SHP77 (cell line): ENCODE measurements around the gene ICAM1.
A peak's percentile ranks its signal among the peaks of the same experiment; 100 is the strongest.
"Not testable (repeated sequence)": the region's sequence is repeated elsewhere in the genome, so short reads cannot be mapped to it uniquely, and the experiment has no call there.

ENCODE experiments used
- DNase-seq, 2 experiments: peaks; one replicate each; lab custom pipeline; 2025; lab: John Stamatoyannopoulos, UW

ICAM1 gene

GRCh38 chr19:10241826-10242449 is 29.0 kb upstream of the ICAM1 start:
- DNase-seq = not testable (repeated sequence)

DNA sequence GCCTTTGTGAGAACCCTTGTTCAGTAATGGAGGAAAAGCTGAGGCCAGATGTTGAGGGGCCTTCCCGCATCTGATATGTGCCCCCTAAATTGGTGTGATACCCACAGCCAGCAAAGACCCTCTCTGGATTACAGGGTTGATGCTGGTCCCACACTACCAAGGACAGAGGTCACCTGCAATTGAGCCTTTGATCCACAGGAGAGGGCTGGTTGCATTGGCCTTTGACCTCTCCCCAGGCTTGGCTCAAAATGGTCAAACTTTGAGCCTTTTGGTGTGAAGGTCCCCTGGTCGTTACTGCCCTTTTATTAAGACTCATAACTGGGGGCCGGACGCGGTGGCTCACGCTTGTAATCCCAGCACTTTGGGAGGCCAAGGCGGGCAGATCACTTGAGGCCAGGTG is 27.3 kb upstream of the ICAM1 start:
- no peak for DNase-seq

DNA sequence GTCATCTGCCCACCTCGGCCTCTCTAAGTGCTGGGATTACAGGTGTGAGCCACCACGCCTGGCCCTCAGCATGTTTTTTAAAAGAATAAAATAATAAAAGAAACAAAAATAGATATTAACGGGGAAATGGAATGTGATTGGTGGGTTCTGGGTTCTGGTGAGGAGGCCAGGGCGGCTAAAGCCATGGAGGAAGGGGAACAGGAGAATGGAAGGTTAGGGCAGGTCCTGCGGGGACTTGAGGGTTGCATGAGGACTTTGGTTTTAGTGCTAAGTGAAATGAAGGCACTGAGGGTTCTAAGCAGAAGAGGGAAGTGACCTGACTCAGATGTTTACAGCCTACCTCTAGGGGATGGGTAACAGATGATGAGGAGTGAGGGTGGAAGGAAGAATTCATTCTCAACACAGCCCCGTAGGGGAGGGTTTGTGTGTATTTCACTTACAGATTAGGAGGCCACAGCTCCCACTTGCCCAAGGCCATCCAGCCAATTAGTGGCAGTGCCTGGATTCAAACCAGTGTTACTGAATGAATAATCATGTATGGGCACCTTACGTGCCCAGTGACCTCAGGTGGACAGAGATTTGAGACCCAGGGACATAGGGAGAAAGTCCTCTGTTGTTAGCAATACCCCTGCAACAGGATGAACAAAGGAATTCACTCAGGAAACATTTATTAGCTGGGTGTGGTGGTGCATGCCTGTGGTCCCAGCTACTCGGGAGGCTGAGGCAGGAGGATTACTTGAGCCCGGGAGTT is 25.6 kb upstream of the ICAM1 start:
- no peak for DNase-seq

DNA sequence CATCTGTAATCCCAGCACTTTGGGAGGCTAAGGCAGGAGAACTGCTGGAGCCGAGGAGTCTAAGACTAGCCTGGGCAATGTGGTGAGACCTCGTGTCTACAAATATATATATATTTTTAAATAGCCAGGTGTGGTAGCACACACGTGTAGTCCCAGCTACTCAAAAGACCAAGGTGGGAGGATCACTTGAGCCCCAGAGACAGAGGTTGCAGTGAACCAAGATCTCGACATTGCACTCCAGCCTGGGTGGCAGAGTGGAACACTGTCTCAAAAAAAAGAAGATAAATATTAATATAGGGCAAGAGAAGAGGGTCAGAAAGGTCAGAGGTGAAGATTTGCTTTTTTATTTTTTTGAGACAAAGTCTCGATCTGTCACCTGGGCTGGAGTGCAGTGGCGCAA is 24.4 kb upstream of the ICAM1 start:
- no peak for DNase-seq

- peak; percentile 98 to 99 for DNase-seq
Observed at GRCh38 chr19:10251792-10252694, 18.9 kb upstream of the ICAM1 start, which contains the start of gene MRPL4. MRPL4 (plus strand) TSS chr19:10252214; CDS start chr19:10252254, 40 bp downstream.

GRCh38 chr19:10252707-10253106 is 18.2 kb upstream of the ICAM1 start:
- DNase-seq = no peak

DNA sequence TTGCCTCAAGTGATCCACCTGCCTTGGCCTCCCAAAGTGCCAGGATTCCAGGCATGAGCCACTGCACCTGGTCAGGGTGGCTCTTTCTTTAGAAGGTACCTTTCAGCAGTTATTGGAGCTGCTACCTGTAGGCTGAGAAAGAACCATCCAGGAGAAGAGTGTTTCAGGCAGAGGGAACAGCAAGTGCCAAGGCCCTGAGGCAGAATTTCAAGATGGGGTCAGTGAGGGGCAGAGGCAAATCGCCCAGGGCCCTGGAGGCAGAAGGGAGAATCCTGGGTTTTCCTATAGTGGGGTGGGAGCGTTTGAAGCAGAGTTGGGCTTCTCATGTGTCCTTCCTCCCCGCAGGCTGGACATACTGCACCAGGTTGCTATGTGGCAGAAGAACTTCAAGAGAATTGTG is 16.7 kb upstream of the ICAM1 start:
- DNase-seq = no peak

DNA sequence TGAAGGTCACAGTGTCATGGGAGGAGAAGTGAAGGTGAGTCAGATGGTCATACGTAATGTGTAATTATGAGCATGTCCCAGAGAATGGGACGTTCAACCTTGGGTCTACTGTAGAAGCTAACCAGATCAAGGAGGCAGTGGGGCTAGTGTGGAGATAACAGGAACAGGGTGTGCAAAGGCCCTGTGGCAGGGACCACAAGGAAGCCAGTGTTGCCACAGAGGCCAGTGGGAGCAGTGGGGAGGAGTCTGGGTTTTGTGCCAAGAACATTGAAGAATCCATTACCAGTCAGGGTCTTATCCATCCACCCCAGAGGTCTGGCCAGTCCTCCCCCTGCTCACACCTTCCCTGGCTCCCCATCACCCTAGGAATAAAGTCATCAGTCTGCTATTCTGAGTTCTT is 15.6 kb upstream of the ICAM1 start:
- no peak for DNase-seq

GRCh38 chr19:10256551-10256950 is 14.4 kb upstream of the ICAM1 start:
- no peak for DNase-seq

GRCh38 chr19:10256970-10257615 is 13.8 kb upstream of the ICAM1 start:
- no peak for DNase-seq

DNA sequence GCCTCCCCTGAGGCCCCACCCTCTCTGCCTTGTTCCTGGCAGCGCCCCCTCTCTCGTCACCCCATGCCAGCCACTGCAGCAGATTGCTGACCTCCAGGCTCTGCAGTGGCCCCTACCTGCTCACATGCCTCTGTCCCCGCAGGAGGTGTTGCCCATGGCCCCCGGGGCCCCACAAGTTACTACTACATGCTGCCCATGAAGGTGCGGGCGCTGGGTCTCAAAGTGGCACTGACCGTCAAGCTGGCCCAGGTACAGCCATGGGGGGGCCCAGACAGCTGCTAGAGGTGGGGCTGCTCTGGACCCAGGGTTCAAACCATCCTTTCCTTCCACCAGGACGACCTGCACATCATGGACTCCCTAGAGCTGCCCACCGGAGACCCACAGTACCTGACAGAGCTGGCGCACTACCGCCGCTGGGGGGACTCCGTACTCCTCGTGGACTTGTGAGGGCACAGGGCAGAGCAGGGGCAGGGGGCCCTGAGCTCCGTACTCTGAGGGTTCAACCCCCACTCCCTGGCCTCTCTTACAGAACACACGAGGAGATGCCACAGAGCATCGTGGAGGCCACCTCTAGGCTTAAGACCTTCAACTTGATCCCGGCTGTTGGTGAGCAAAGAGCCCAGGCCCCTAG is 12.7 kb upstream of the ICAM1 start:
- DNase-seq = no peak

DNA sequence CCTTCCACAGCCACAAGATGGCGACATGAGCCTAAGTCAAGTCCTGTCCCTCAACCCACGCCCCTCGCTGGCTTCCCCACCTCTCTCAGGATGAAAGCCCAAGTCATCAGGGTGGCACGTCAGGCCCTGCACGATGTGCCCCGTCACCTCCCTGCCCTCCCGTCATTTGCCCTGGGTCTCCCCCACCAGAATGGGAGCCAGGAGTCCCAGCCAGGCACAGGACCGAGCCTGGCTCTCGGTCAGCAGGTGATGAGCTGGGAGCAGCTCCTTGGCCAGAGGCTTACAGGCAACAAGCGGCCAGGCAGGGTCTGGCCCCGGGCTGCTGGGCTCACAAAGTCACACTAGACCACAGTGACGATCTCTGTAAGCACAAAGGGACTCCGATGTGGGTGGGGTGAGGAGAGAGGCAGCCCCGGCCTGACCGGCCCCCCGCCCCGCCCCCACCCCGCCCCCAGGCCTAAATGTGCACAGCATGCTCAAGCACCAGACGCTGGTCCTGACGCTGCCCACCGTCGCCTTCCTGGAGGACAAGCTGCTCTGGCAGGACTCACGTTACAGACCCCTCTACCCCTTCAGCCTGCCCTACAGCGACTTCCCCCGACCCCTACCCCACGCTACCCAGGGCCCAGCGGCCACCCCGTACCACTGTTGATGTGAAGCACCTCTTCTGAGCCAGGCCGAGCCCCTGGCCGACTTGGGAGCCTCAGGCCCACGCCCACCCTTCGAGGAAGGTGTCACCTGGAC is 11.6 kb upstream of the ICAM1 start:
- DNase-seq = peak; percentile 81 to 83

DNA sequence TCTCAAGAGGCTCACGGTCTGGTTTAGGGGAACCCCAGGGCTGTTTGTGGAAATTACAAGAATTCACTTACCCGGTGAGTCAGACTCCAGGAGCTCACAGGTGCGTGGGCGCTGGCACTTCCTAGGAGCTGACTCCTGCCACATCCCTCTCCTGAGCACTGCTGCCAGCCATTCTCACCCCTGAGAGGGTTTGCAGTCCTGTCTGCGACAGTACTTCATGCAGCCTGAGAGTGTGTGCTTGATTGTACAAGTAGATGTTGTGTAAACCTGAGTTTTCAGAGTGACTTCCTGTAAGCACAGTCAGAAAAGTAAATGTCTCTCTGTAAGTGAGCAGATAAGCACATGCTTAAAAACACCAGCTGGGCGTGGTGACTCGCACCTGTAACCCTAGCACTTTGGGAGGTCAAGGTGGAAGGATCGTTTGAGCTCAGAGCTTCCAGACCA is 10.8 kb upstream of the ICAM1 start:
- no peak for DNase-seq

DNA sequence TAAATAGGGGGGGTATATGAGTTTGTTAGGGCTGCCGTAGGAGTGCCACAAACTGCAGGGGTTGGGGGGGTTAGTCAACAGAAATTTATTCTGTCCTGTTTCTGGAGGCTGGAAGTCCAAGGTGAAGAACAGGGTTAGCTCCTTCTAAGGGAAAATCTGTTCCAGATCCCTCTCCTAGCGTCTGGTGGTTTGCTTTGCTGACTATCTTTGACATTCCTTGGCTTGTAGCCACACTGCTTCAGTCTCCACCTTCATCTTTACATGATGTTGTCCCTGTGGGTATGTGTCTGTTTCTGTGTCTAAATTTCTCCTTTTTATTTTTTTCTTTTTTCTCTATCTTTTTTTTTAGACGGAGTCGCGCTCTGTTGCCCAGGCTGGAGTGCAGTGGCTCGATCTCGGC is 8.1 kb upstream of the ICAM1 start:
- no peak for DNase-seq

DNA sequence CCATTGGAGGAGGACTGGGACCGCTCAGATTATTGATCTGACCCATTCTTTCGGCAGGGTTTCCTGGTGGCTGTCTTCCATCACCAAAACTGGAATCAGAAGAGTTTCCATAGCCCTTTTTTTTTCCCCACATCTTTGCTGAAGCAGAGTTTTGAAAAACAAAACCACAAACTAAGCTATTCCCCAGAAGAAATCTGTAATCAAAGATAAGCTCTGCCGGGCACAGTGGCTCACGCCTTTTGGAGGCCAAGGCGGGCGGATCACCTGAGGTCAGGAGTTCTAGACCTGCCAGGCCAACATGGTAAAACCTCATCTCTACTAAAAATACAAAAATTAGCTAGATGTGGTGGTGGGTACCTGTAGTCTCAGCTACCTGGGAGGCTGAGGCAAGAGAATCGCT is 4.2 kb upstream of the ICAM1 start:
- no peak for DNase-seq

GRCh38 chr19:10268071-10268470 is 2.8 kb upstream of the ICAM1 start:
- no peak for DNase-seq

DNA sequence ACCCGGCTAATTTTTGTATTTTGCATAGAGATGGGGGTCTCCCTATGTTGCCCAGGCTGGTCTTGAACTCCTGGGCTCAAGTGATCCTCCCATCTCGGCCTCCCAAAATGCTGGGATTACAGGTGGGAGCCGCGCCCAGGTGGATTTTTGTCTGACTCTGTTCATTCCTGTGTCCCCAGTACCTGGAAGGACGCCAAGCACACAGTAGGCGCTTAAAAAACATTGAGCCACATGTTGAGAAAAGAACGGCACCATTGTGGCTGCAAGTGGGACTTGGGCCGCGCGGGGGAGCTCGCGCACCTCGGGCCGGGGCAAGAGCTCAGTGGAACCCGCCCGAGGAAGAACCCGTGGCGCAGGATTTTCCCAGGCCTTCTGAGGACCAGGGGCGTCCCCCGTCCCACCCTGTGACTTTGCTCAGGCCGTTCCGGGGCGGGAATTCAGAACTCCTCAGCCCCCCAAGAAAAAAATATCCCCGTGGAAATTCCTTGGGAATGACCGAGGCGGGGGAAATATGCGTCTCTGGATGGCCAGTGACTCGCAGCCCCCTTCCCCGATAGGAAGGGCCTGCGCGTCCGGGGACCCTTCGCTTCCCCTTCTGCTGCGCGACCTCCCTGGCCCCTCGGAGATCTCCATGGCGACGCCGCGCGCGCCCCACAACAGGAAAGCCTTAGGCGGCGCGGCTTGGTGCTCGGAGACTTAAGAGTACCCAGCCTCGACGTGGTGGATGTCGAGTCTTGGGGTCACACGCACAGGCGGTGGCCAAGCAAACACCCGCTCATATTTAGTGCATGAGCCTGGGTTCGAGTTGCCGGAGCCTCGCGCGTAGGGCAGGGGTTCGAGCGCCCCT is 1.4 kb upstream of the ICAM1 start:
- peak; percentile 52 to 66 for DNase-seq

- DNase-seq = peak in 1 of 2 experiments; percentile 9
Observed at GRCh38 chr19:10270180-10270615, 722 bp upstream of the ICAM1 start.

DNA sequence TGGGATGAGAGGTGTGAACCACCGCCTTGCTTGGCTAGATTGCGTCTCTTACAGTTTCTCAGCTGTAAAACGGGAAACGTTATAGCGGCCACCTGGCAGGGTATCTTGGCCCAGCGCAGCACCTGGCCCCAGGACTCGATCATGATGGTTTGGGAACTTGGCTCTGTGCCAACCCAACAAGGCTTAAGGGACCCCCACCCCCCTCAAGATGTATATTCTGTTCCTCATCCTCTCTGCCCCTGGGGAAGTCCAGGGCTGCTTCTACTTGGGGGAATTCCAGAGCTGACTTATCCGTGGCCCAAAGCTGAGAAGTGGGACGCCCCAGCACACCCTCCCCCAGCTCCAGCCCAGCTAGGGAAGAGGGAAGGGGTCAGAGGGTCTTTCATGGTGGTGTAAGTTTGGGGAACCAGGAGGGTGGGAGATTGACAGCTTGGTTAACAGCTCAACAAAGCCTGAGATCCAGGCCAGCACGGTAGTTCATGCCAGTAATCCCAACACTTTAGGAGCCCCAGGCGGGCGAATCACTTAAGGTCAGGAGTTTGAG is 695 bp downstream of the ICAM1 start:
- DNase-seq = no peak

GRCh38 chr19:10274589-10274988 is 3.7 kb downstream of the ICAM1 start:
- DNase-seq = no peak
